SK-N-MC (cell line): ENCODE measurements around the gene OTOF.

ENCODE experiments used
- EZH2 ChIP-seq: fragments of 200-600 bp; sonication (generic); IDR thresholded peaks from one replicate; pipeline ENCODE4 v1.6.1; 2017; ENCODE audit warnings: antibody characterized with exemption
- POLR2AphosphoS5 ChIP-seq: IDR thresholded peaks from 2 replicates; pipeline ENCODE4 v1.6.1; 2012; ENCODE audit warnings: mild to moderate bottlenecking, low read depth, low read length, borderline replicate concordance

- TF ChIP-seq POLR2AphosphoS5 (no peak), EZH2 (no peak)
Measured at GRCh38 chr2:26494199-26494598, 16.3 kb upstream of the OTOF start.
